Measurements from ENCODE around the gene MXD1. TPM values are rescaled to one million over a fixed set of nuclear protein-coding genes. Genes with fewer than 3 reads are reported as not detected.

Gene MXD1
- total and polyA plus RNA-seq, 9 of the 15 experiments (the other 6 are each of a cell fraction or from before 2014, with no cell fraction given), result 6.7 to 35.9 (median 11.0) TPM

DNA sequence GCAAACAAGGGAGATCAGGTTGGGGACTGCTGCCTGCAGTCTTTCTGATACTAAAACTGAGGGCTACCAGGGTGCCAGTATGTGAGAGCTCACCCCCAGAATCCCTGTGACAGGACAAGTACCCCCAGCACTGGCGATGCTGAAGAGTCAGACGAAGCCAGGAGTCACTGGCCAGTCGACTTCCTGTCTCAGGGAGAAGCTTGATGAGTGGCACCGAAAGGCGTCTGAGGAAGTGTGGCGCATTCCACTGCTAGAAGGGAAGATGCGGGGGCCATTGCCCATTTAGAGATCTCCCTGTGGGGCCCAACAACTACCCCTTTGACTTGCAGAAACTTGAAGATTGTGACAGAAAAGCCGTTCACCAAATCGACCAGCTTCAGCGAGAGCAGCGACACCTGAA lies 22.0 kb downstream of the MXD1 start:
- no peak for FAIRE-seq
- POLR2A ChIA-PET, result interaction anchor here (0.6 to 1.0 kb wide), 5 partner anchors 10 to 290 kb away, joined by 3 to 4 read pairs (median 3); partner anchors contain the start of gene MXD1
- Histone ChIP-seq H3K4me1 (replicated peaks in 1 of 2; ENCODE audit: control insufficient read depth in 2 of 2, insufficient read depth in 2 of 2, low read length in 2 of 2) (peaks cover 8 to 23% of the 10 kb centered on the region in 2 experiments; a peak in 4 of 5 replicates), H3K9me3 (replicated peaks; ENCODE audit: control insufficient read depth, insufficient read depth, low read depth, low read length) (no peaks in the 10 kb centered on the region), H2AFZ (ENCODE audit: low read depth, low read length) (no peak overlapping the region), H3K9me1 (ENCODE audit: control insufficient read depth, insufficient read depth, low read length) (peaks cover 6% of the 10 kb centered on the region), H3K27ac (ENCODE audit: extremely low read depth, low read depth, low read length) (no peak overlapping the region), H3K9ac (ENCODE audit: insufficient read depth in 1 of 2, low read depth in 2 of 2, low read length in 2 of 2) (0 out of 4 replicates have a peak overlapping the region, but pooled peaks of 1 of the 2 experiments have one; percentile 6), H3K36me3 (ENCODE audit: control insufficient read depth, insufficient read depth, low read length) (peaks cover 89% of the 10 kb centered on the region), H3K4me3 (no peak overlapping the region), H3K27me3 (ENCODE audit: control insufficient read depth in 2 of 2, insufficient read depth in 2 of 2, low read length in 2 of 2) (no peaks in the 10 kb centered on the region), H3K4me2 (ENCODE audit: insufficient read depth, low read length) (no peak overlapping the region), H3K79me2 (ENCODE audit: control insufficient read depth, insufficient read depth, low read length) (peaks cover 9% of the 10 kb centered on the region; the same call in 2 of the 3 replicates), H4K20me1 (replicated peaks; ENCODE audit: control insufficient read depth, insufficient read depth, low read length) (no peaks in the 10 kb centered on the region)
- BruUV-seq (replicated peaks), result no TSS peak
- no peak for DNase-seq (ENCODE audit: extremely low read depth in 1 of 4, low spot score in 3 of 4)
- in situ Hi-C loops (cut with MboI), result no loop called here
- CTCF ChIA-PET (ENCODE audit: low intra/inter-chr PET ratio), result no interaction called here
- no peak for ATAC-seq
- intact Hi-C loops (cut with micrococcal nuclease), result no loop called here
- WGBS (ENCODE audit: insufficient coverage, low coverage, missing lambda C conversion rate), result 97% methylated on average over 8 of the region's 11 CpGs
- no peak for TF ChIP-seq ZFP1 (CRISPR knock-in tag; IDR thresholded peaks at IDR 0.05)

DNA sequence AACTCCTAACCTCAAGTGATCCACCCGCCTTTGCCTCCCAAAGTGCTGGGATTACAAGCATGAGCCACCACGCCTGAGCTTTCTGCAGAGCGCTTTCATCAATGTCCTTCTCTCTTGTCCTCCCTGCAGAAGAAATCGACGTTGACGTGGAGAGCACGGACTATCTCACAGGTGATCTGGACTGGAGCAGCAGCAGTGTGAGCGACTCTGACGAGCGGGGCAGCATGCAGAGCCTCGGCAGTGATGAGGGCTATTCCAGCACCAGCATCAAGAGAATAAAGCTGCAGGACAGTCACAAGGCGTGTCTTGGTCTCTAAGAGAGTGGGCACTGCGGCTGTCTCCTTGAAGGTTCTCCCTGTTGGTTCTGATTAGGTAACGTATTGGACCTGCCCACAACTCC lies 23.1 kb downstream of the MXD1 start:
- CTCF ChIA-PET (ENCODE audit: low intra/inter-chr PET ratio), result no interaction called here
- DNase-seq (ENCODE audit: extremely low read depth in 1 of 4, low spot score in 3 of 4), result no peak
- no peaks in the 10 kb centered on the region for H3K27me3 ChIP-seq (ENCODE audit: control insufficient read depth in 2 of 2, insufficient read depth in 2 of 2, low read length in 2 of 2)
- H3K9ac ChIP-seq (ENCODE audit: insufficient read depth in 1 of 2, low read depth in 2 of 2, low read length in 2 of 2), result no peak overlapping the region
- POLR2A ChIA-PET, result interaction anchor here (0.9 to 1.0 kb wide), 2 partner anchors 8 to 25 kb away, joined by 3 read pairs; no protein-coding TSS in a partner anchor
- no peak overlapping the region for H3K27ac ChIP-seq (ENCODE audit: extremely low read depth, low read depth, low read length)
- no peak for FAIRE-seq
- peaks cover 4% of the 10 kb centered on the region for H3K9me1 ChIP-seq (ENCODE audit: control insufficient read depth, insufficient read depth, low read length)
- no peaks in the 10 kb centered on the region for H3K9me3 ChIP-seq (replicated peaks; ENCODE audit: control insufficient read depth, insufficient read depth, low read depth, low read length)
- in situ Hi-C loops (cut with MboI), result no loop called here
- BruUV-seq (replicated peaks), result no TSS peak
- H3K79me2 ChIP-seq (ENCODE audit: control insufficient read depth, insufficient read depth, low read length), result 0 out of 3 replicates have a peak, but pooled peaks cover 5% of the 10 kb centered on the region
- H2AFZ ChIP-seq (ENCODE audit: low read depth, low read length), result no peak overlapping the region
- no peaks in the 10 kb centered on the region for H4K20me1 ChIP-seq (replicated peaks; ENCODE audit: control insufficient read depth, insufficient read depth, low read length)
- peaks cover 3 to 17% of the 10 kb centered on the region in 2 experiments; a peak in 3 of 5 replicates for H3K4me1 ChIP-seq (replicated peaks in 1 of 2; ENCODE audit: control insufficient read depth in 2 of 2, insufficient read depth in 2 of 2, low read length in 2 of 2)
- no peak overlapping the region for H3K4me2 ChIP-seq (ENCODE audit: insufficient read depth, low read length)
- peaks cover 92% of the 10 kb centered on the region for H3K36me3 ChIP-seq (ENCODE audit: control insufficient read depth, insufficient read depth, low read length)
- ATAC-seq, result no peak
- intact Hi-C loops (cut with micrococcal nuclease), result no loop called here
- no peak overlapping the region for H3K4me3 ChIP-seq
- 90% methylated on average over 14 of the region's 14 CpGs for WGBS (ENCODE audit: insufficient coverage, low coverage, missing lambda C conversion rate)
- TF ChIP-seq, protein P1, sequence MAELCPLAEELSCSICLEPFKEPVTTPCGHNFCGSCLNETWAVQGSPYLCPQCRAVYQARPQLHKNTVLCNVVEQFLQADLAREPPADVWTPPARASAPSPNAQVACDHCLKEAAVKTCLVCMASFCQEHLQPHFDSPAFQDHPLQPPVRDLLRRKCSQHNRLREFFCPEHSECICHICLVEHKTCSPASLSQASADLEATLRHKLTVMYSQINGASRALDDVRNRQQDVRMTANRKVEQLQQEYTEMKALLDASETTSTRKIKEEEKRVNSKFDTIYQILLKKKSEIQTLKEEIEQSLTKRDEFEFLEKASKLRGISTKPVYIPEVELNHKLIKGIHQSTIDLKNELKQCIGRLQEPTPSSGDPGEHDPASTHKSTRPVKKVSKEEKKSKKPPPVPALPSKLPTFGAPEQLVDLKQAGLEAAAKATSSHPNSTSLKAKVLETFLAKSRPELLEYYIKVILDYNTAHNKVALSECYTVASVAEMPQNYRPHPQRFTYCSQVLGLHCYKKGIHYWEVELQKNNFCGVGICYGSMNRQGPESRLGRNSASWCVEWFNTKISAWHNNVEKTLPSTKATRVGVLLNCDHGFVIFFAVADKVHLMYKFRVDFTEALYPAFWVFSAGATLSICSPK (IDR thresholded peaks at IDR 0.05; ENCODE audit: borderline replicate concordance), result no peak
- TF ChIP-seq ZNF175 (CRISPR knock-in tag; IDR thresholded peaks at IDR 0.05; ENCODE audit: low read depth), result no peak
- no peak for TF ChIP-seq XRCC4 (IDR thresholded peaks at IDR 0.05; ENCODE audit: extremely low read depth, insufficient read depth, insufficient read length)
- TF ChIP-seq TAF9B (IDR thresholded peaks at IDR 0.05; ENCODE audit: partially characterized antibody), result no peak
- no peak for TF ChIP-seq SMAD1 (IDR thresholded peaks at IDR 0.05; ENCODE audit: low read depth, low read length, partially characterized antibody)
- TF ChIP-seq, protein P2, sequence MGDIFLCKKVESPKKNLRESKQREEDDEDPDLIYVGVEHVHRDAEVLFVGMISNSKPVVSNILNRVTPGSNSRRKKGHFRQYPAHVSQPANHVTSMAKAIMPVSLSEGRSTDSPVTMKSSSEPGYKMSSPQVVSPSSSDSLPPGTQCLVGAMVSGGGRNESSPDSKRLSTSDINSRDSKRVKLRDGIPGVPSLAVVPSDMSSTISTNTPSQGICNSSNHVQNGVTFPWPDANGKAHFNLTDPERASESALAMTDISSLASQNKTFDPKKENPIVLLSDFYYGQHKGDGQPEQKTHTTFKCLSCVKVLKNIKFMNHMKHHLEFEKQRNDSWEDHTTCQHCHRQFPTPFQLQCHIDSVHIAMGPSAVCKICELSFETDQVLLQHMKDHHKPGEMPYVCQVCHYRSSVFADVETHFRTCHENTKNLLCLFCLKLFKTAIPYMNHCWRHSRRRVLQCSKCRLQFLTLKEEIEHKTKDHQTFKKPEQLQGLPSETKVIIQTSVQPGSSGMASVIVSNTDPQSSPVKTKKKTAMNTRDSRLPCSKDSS (IDR thresholded peaks at IDR 0.05; ENCODE audit: low read depth, partially characterized antibody), result no peak
- TF ChIP-seq NR2C2 (CRISPR knock-in tag; IDR thresholded peaks at IDR 0.05), result no peak
- TF ChIP-seq NR2C2 (tag; IDR thresholded peaks at IDR 0.05), result no peak
- no peak for TF ChIP-seq ETV5 (CRISPR knock-in tag; IDR thresholded peaks at IDR 0.05; ENCODE audit: low read depth)
- TF ChIP-seq DNMT1 (IDR thresholded peaks at IDR 0.05), result no peak
- TF ChIP-seq TEAD1 (CRISPR knock-in tag; IDR thresholded peaks at IDR 0.05), result no peak

All from K562 (cell line).